ENCODE results near the gene TRIM9. TPM values are rescaled to one million over a fixed set of nuclear protein-coding genes. Genes with fewer than 3 reads are reported as not detected.
A peak's percentile ranks its signal among the peaks of the same experiment; 100 is the strongest.

The TRIM9 gene
- total RNA-seq, 2 donors from 2014 or later: 0.78 to 9.2 TPM

DNA sequence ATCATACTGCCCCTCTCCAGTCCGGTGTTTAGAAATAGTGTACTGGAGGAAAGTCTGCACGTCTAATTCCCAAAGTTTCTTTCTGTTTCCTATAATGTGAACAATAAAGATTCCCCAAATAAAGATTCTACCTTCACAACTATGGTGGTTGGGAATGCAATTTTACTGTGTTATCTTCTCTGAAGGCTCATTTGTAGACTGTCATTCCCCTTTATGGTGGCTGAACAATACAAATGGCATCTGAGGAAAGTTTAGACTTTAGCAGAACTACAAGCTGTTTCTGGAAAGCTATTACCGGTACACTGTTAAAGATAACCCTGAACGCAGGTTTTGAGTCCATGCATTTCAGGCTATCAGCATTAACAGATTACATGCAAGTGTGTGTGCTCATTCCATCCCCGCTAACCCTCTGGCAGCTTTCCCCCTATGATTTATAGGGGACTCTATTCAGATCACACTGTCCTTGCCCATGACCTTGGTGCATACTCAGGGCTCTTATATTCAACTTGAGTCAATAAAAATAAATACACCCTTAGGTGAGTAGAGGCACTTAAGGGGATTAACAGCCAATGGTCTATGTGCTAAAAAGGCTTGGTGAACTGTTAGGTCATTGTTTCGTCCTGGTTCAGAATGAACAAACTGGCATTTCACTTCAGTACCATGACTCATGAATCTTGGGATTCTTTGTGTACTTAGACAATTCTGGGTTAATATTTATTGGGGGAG is 89.9 kb downstream of the TRIM9 start:
- Histone ChIP-seq H3K4me1 (peaks cover 13% of the 10 kb centered on the region), H3K36me3 (replicated peaks in 1 of 2; ENCODE audit: insufficient read depth in 1 of 2, low read depth in 2 of 2) (no peaks in the 10 kb centered on the region), H3K4me3 (no peak overlapping the region), H3K27me3 (no peaks in the 10 kb centered on the region), H3K27ac (no peak overlapping the region), H3K9me3 (no peaks in the 10 kb centered on the region)
- TF ChIP-seq CTCF (IDR thresholded peaks at IDR 0.05) (no peak), POLR2A (IDR thresholded peaks at IDR 0.05) (no peak)
- 14 to 33% methylated on average over 6 of the region's 6 CpGs for whole genome bisulfite sequencing, 2 donors
- ATAC-seq (no peak), DNase-seq (no peak)
- intact Hi-C loops (cut with DNase I): no loop called here

GRCh38 chr14:51004352-51004800 is 90.5 kb downstream of the TRIM9 start:
- H3K4me3 ChIP-seq: no peak overlapping the region
- TF ChIP-seq CTCF (IDR thresholded peaks at IDR 0.05) (no peak), POLR2A (IDR thresholded peaks at IDR 0.05) (no peak)
- H3K27ac ChIP-seq: no peak overlapping the region
- H3K9me3 ChIP-seq: no peaks in the 10 kb centered on the region
- peaks cover 13% of the 10 kb centered on the region for H3K4me1 ChIP-seq
- DNase-seq (peak in 1 of 4 donors; percentile 28), ATAC-seq (peak; percentile 58)
- no peaks in the 10 kb centered on the region for H3K27me3 ChIP-seq
- intact Hi-C loops (cut with DNase I): no loop called here
- no peaks in the 10 kb centered on the region for H3K36me3 ChIP-seq (replicated peaks in 1 of 2; ENCODE audit: insufficient read depth in 1 of 2, low read depth in 2 of 2)

DNA sequence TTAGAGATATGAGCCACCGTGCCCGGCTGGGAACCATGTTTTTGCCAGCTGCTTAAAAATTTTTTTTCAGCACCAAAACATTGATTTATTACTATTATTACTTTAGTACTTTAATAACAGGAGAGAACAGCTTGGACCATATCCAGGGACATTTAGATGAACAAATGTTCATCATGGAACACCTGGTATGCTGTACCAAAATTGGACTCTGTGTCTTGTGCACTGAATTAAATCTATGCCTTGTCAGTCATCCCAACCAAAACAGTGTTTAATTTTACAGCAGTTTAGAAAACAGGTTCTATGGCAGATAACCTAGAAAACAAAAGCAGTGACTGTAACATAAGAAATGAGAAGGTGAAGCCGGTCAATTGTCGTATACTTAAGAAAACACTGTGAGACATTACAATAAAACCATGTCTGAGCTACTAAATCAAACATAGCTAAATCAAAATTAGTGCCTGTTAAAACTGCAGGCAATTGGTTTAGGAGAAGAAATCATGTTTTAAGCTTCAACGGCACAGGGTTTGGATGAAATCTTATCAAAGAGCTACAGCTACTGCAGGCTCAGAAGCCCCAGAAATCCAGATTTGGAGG is 92.4 kb downstream of the TRIM9 start:
- TF ChIP-seq CTCF (IDR thresholded peaks at IDR 0.05) (no peak), POLR2A (IDR thresholded peaks at IDR 0.05) (no peak)
- DNase-seq (no peak), ATAC-seq (no peak)
- intact Hi-C loops (cut with DNase I): no loop called here
- no peaks in the 10 kb centered on the region for H3K36me3 ChIP-seq (replicated peaks in 1 of 2; ENCODE audit: insufficient read depth in 1 of 2, low read depth in 2 of 2)
- no peak overlapping the region for H3K27ac ChIP-seq
- WGBS, 2 donors: 90 to 99% methylated on average over 5 of the region's 5 CpGs
- H3K4me1 ChIP-seq: peaks cover 13% of the 10 kb centered on the region
- no peaks in the 10 kb centered on the region for H3K27me3 ChIP-seq
- H3K9me3 ChIP-seq: no peaks in the 10 kb centered on the region
- H3K4me3 ChIP-seq: no peak overlapping the region

- TF ChIP-seq CTCF (IDR thresholded peaks at IDR 0.05): no peak
- no peak for TF ChIP-seq POLR2A (IDR thresholded peaks at IDR 0.05)
- H3K4me3 ChIP-seq: no peak overlapping the region
- no peaks in the 10 kb centered on the region for H3K27me3 ChIP-seq
- no peaks in the 10 kb centered on the region for H3K36me3 ChIP-seq (replicated peaks in 1 of 2; ENCODE audit: insufficient read depth in 1 of 2, low read depth in 2 of 2)
- H3K4me1 ChIP-seq: peaks cover 13% of the 10 kb centered on the region
- WGBS, 2 donors: 67 to 79% methylated on average over 9 of the region's 9 CpGs
- no peak overlapping the region for H3K27ac ChIP-seq
- intact Hi-C loops (cut with DNase I): no loop called here
- ATAC-seq: no peak
- no peak for DNase-seq
- H3K9me3 ChIP-seq: no peaks in the 10 kb centered on the region
These were observed 94.3 kb downstream of the TRIM9 start for GRCh38 chr14:51000566-51000965.

DNA sequence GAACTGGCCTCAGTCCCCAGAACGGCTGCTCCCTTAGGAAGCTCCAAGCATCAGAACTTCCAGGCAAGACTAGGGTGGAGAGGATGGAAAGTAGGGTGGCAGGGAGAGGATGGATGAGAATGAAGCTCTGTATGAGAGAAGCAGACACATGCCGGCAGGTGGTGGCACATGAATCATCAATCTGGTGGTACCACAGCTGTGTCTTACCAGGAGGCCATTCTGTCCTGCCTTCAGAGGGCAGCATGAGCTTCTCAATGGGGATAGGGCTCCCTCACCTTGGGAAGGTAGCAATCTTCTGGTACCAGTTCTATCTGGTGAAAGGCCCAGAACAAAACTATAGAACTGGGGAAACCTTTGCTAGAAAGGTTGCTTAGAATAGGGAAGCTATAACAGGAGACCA is 95.2 kb downstream of the TRIM9 start:
- Histone ChIP-seq H3K36me3 (replicated peaks in 1 of 2; ENCODE audit: insufficient read depth in 1 of 2, low read depth in 2 of 2) (no peaks in the 10 kb centered on the region), H3K27me3 (no peaks in the 10 kb centered on the region), H3K4me1 (peaks cover 7% of the 10 kb centered on the region), H3K4me3 (no peak overlapping the region), H3K9me3 (no peaks in the 10 kb centered on the region), H3K27ac (no peak overlapping the region)
- DNase-seq (no peak), ATAC-seq (no peak)
- intact Hi-C loops (cut with DNase I): no loop called here
- WGBS, 2 donors: 88 to 96% methylated on average over 2 of the region's 2 CpGs
- TF ChIP-seq CTCF (IDR thresholded peaks at IDR 0.05) (no peak), POLR2A (IDR thresholded peaks at IDR 0.05) (no peak)
